ENCODE results near the gene ZNF25.
"Not testable (repeated sequence)": the region's sequence is repeated elsewhere in the genome, so short reads cannot be mapped to it uniquely, and the experiment has no call there.

GRCh38 chr10:37908165-37908564 is 68.3 kb downstream of the ZNF25 start:
- not testable (repeated sequence) for TF ChIP-seq CTCF (IDR thresholded peaks at IDR 0.05; ENCODE audit: poor library complexity); EZH2 (IDR thresholded peaks at IDR 0.05; ENCODE audit: borderline replicate concordance)

Measured in hepatocyte (in vitro differentiated cells).